ENCODE measurements around the gene SLC27A2. TPM values are rescaled to one million over a fixed set of nuclear protein-coding genes. Genes with fewer than 3 reads are reported as not detected.

SLC27A2 gene
- total RNA-seq, 2 donors from 2014 or later: 35.6 to 55.7 TPM

- DNase-seq: no peak
- Histone ChIP-seq H3K27me3 (no peaks in the 10 kb centered on the region), H3K9me3 (no peaks in the 10 kb centered on the region), H3K4me3 (no peak overlapping the region), H3K36me3 (no peaks in the 10 kb centered on the region), H3K4me1 (no peaks in the 10 kb centered on the region), H3K9ac (ENCODE audit: low read depth in 2 of 2, low read length in 2 of 2) (no peak overlapping the region), H3K27ac (no peak overlapping the region)
- TF ChIP-seq CTCF (IDR thresholded peaks at IDR 0.05): no peak
- intact Hi-C loops (cut with DNase I): no loop called here
These were observed 62.2 kb downstream of the SLC27A2 start for GRCh38 chr15:50244153-50244552.

GRCh38 chr15:50244959-50245624, 63.1 kb downstream of the SLC27A2 start:
- Histone ChIP-seq H3K27me3 (no peaks in the 10 kb centered on the region), H3K36me3 (no peaks in the 10 kb centered on the region), H3K9ac (ENCODE audit: low read depth in 2 of 2, low read length in 2 of 2) (no peak overlapping the region), H3K4me1 (no peaks in the 10 kb centered on the region), H3K9me3 (no peaks in the 10 kb centered on the region), H3K4me3 (no peak overlapping the region), H3K27ac (no peak overlapping the region)
- no peak for TF ChIP-seq CTCF (IDR thresholded peaks at IDR 0.05)
- intact Hi-C loops (cut with DNase I): no loop called here
- DNase-seq: no peak

DNA sequence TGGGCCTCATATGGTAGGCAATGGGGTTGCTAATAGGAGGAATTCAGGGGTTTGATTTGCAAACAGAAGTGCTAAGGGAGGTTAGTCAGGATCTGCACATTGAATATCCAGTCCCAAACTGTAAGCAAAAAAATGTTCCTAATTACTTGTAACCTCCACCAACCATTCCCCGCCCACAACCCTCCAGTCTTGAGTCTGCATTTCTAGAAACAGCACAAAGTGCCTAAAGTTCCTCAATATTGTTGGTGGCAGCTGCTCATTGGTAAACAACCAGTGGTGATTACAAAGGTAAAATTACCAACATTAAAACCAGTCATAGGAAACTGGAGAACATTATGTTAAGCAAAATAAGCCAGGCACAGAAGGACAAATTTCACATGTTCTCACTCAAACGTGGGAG, 64.6 kb downstream of the SLC27A2 start:
- DNase-seq: no peak
- Histone ChIP-seq H3K36me3 (no peaks in the 10 kb centered on the region), H3K9ac (ENCODE audit: low read depth in 2 of 2, low read length in 2 of 2) (no peak overlapping the region), H3K4me3 (no peak overlapping the region), H3K9me3 (no peaks in the 10 kb centered on the region), H3K4me1 (no peaks in the 10 kb centered on the region), H3K27ac (no peak overlapping the region), H3K27me3 (no peaks in the 10 kb centered on the region)
- no peak for TF ChIP-seq CTCF (IDR thresholded peaks at IDR 0.05)
- intact Hi-C loops (cut with DNase I): no loop called here

DNA sequence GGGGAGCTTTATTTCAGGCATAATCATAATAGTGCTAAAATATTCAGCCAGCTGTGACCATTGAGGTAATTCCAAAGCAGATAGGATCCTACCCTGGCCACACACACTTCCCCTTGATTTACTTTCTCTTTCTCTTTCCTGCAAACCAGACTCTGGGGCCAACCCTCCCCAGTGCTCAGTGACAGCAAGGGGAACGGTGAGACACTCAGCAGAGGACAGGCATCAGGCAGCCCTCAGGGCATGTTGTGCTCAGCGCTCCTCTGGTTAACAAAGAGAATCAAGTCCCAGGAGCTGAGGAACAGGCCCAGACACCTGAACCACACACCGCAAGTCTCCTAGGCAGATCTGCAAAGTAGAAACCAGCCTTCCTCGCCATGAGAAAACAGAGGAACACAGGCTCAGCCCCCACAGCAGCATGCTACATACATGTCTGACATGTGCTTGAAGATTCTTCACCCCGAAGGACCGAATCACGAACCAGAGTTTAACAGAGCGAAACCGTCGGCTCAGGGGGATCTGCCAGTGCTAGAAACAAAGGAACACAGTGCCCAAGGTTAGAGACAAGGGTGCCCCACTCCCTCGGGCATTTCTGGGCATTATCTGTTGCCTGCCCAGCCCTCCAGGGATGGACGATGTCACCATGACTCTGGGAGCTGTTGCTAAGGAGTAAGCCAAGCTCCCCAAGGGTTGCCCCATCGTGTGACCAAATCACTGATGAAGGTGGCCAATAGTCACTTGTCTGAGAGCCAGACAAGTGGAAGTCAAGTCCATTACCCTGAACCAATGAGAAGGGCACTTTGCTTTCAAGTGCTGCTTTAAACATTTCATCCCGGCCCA, 66.0 kb downstream of the SLC27A2 start:
- no peak for TF ChIP-seq CTCF (IDR thresholded peaks at IDR 0.05)
- no peaks in the 10 kb centered on the region for H3K27me3 ChIP-seq
- no peaks in the 10 kb centered on the region for H3K36me3 ChIP-seq
- H3K27ac ChIP-seq: no peak overlapping the region
- H3K9ac ChIP-seq (ENCODE audit: low read depth in 2 of 2, low read length in 2 of 2): no peak overlapping the region
- no peaks in the 10 kb centered on the region for H3K4me1 ChIP-seq
- intact Hi-C loops (cut with DNase I): no loop called here
- H3K9me3 ChIP-seq: no peaks in the 10 kb centered on the region
- no peak for DNase-seq
- H3K4me3 ChIP-seq: no peak overlapping the region

- no peaks in the 10 kb centered on the region for H3K9me3 ChIP-seq
- intact Hi-C loops (cut with DNase I): no loop called here
- no peak for TF ChIP-seq CTCF (IDR thresholded peaks at IDR 0.05)
- H3K36me3 ChIP-seq: no peaks in the 10 kb centered on the region
- no peaks in the 10 kb centered on the region for H3K4me1 ChIP-seq
- no peak overlapping the region for H3K9ac ChIP-seq (ENCODE audit: low read depth in 2 of 2, low read length in 2 of 2)
- no peaks in the 10 kb centered on the region for H3K27me3 ChIP-seq
- no peak overlapping the region for H3K27ac ChIP-seq
- DNase-seq: no peak
- H3K4me3 ChIP-seq: no peak overlapping the region
These were observed 67.1 kb downstream of the SLC27A2 start for GRCh38 chr15:50248994-50249582.
